ENCODE measurements around the gene TGFA.

TGFA gene

GRCh38 chr2:70553584-70554337 is at the start of gene TGFA:
Gene TGFA, minus strand, starts transcription at chr2:70553826. Its CDS starts 59 bp downstream, at chr2:70553767.
- DNase-seq (ENCODE audit: low spot score) = peak; percentile 61

GRCh38 chr2:70603066-70603465 is 49.4 kb upstream of the TGFA start:
- DNase-seq (ENCODE audit: low spot score) = no peak

GRCh38 chr2:70598197-70598596 is 44.6 kb upstream of the TGFA start:
- DNase-seq (ENCODE audit: low spot score) = no peak

- no peak for DNase-seq (ENCODE audit: low spot score)
Measured at GRCh38 chr2:70596739-70597138, 43.1 kb upstream of the TGFA start.

GRCh38 chr2:70596293-70596692 is 42.7 kb upstream of the TGFA start:
- DNase-seq (ENCODE audit: low spot score) = no peak

GRCh38 chr2:70583091-70583490 is 29.5 kb upstream of the TGFA start:
- DNase-seq (ENCODE audit: low spot score) = no peak

- no peak for DNase-seq (ENCODE audit: low spot score)
Measured at GRCh38 chr2:70580352-70580751, 26.7 kb upstream of the TGFA start.

- DNase-seq (ENCODE audit: low spot score) = no peak
Measured at GRCh38 chr2:70574618-70575017, 21.0 kb upstream of the TGFA start.

- no peak for DNase-seq (ENCODE audit: low spot score)
Measured at GRCh38 chr2:70574109-70574508, 20.5 kb upstream of the TGFA start.

- DNase-seq (ENCODE audit: low spot score) = no peak
Measured at GRCh38 chr2:70570041-70570661, 16.5 kb upstream of the TGFA start.

GRCh38 chr2:70569559-70569958 is 15.9 kb upstream of the TGFA start:
- no peak for DNase-seq (ENCODE audit: low spot score)

- DNase-seq (ENCODE audit: low spot score) = no peak
Measured at GRCh38 chr2:70566906-70567305, 13.3 kb upstream of the TGFA start.

GRCh38 chr2:70566464-70566863 is 12.8 kb upstream of the TGFA start:
- DNase-seq (ENCODE audit: low spot score) = no peak

- no peak for DNase-seq (ENCODE audit: low spot score)
Measured at GRCh38 chr2:70565039-70565731, 11.6 kb upstream of the TGFA start.

GRCh38 chr2:70561893-70562292 is 8.3 kb upstream of the TGFA start:
- DNase-seq (ENCODE audit: low spot score) = no peak

GRCh38 chr2:70560442-70560841 is 6.8 kb upstream of the TGFA start:
- DNase-seq (ENCODE audit: low spot score) = no peak

GRCh38 chr2:70560040-70560439 is 6.4 kb upstream of the TGFA start:
- no peak for DNase-seq (ENCODE audit: low spot score)

GRCh38 chr2:70558195-70558808 is 4.7 kb upstream of the TGFA start:
- no peak for DNase-seq (ENCODE audit: low spot score)

- DNase-seq (ENCODE audit: low spot score) = no peak
Measured at GRCh38 chr2:70557171-70557838, 3.7 kb upstream of the TGFA start.

GRCh38 chr2:70556608-70557007 is 3.0 kb upstream of the TGFA start:
- DNase-seq (ENCODE audit: low spot score) = no peak

- no peak for DNase-seq (ENCODE audit: low spot score)
Measured at GRCh38 chr2:70554338-70554892, 789 bp upstream of the TGFA start.

GRCh38 chr2:70553334-70553583 is 367 bp downstream of the TGFA start:
- DNase-seq (ENCODE audit: low spot score) = peak; percentile 13
